NCI-H2196 treated with DMSO at 0.1 percent for 48 hours (cell line): ENCODE data around the gene EIF2D.
"Not testable (repeated sequence)": the region's sequence is repeated elsewhere in the genome, so short reads cannot be mapped to it uniquely, and the experiment has no call there.

Experiments used
- DNase-seq: peaks from one replicate; lab custom pipeline; 2025; ENCODE audit not compliant: unreplicated experiment; lab: John Stamatoyannopoulos, UW

Gene EIF2D

GRCh38 chr1:206612129-206612876, at the start of gene EIF2D:
Gene EIF2D (minus strand): TSS chr1:206612465. CDS start chr1:206612342, 123 bp downstream.
- peak; percentile 91 for DNase-seq

GRCh38 chr1:206661161-206661820, 49.0 kb upstream of the EIF2D start:
- no peak for DNase-seq

GRCh38 chr1:206660136-206660535, 47.9 kb upstream of the EIF2D start:
- no peak for DNase-seq

GRCh38 chr1:206658981-206659273, 46.7 kb upstream of the EIF2D start:
- DNase-seq = no peak

GRCh38 chr1:206658264-206658980, 46.2 kb upstream of the EIF2D start:
- DNase-seq = no peak

- no peak for DNase-seq
Observed at GRCh38 chr1:206657751-206658150, 45.5 kb upstream of the EIF2D start.

GRCh38 chr1:206656936-206657335, 44.7 kb upstream of the EIF2D start:
- no peak for DNase-seq

- DNase-seq = no peak
Observed at GRCh38 chr1:206655471-206655882, 43.2 kb upstream of the EIF2D start.

GRCh38 chr1:206654828-206655227, 42.6 kb upstream of the EIF2D start:
- no peak for DNase-seq

GRCh38 chr1:206653715-206654459, 41.6 kb upstream of the EIF2D start:
- no peak for DNase-seq

- DNase-seq = no peak
Observed at GRCh38 chr1:206651958-206652890, 40.0 kb upstream of the EIF2D start.

- no peak for DNase-seq
Observed at GRCh38 chr1:206651014-206651413, 38.7 kb upstream of the EIF2D start.

- no peak for DNase-seq
Observed at GRCh38 chr1:206649261-206649921, 37.1 kb upstream of the EIF2D start.

- DNase-seq = no peak
Observed at GRCh38 chr1:206647224-206647623, 35.0 kb upstream of the EIF2D start.

- no peak for DNase-seq
Observed at GRCh38 chr1:206646504-206646903, 34.2 kb upstream of the EIF2D start.

- DNase-seq = no peak
Observed at GRCh38 chr1:206643118-206643698, 30.9 kb upstream of the EIF2D start.

- DNase-seq = not testable (repeated sequence)
Observed at GRCh38 chr1:206642074-206642473, 29.8 kb upstream of the EIF2D start.

GRCh38 chr1:206637605-206638004, 25.3 kb upstream of the EIF2D start:
- DNase-seq = no peak

GRCh38 chr1:206636671-206637070, 24.4 kb upstream of the EIF2D start:
- no peak for DNase-seq

- DNase-seq = no peak
Observed at GRCh38 chr1:206635978-206636345, 23.7 kb upstream of the EIF2D start.
